Natural killer cell (primary cell): Measurements from ENCODE around the gene LCNL1. TPM values are rescaled to one million over a fixed set of nuclear protein-coding genes. Genes with fewer than 3 reads are reported as not detected.
"Not testable (repeated sequence)": the region's sequence is repeated elsewhere in the genome, so short reads cannot be mapped to it uniquely, and the experiment has no call there.

Experiments used
- ATAC-seq, 3 donors: fragments of 150-1000 bp in 2 of 3; fragments of 200-7000 bp in 1 of 3; cut with Tn5 transposase; 1 replicate in 1 of 3; 2 replicates in 2 of 3; pipeline ENCODE4 v1.10.0; 2021; ENCODE audit warnings: mild to moderate bottlenecking in 2 of 3, moderate library complexity in 2 of 3
- DNase-seq, 2 donors: peaks; one replicate each; pipeline versions ENCODE4 v3.0.0 to v3.0.0-alpha.2; 2013 to 2021; ENCODE audit warnings: mixed read lengths in 1 of 2
- H3K27ac ChIP-seq: one replicate; pipeline ENCODE4 v1.5.1; 2013; ENCODE audit warnings: mild to moderate bottlenecking, low read length
- H3K27me3 ChIP-seq: one replicate; pipeline ENCODE4 v1.6.1; 2013; ENCODE audit warnings: low read length; ENCODE audit not compliant: control insufficient read depth, insufficient read depth
- H3K36me3 ChIP-seq: one replicate; pipeline ENCODE4 v1.6.1; 2013; ENCODE audit warnings: low read length; ENCODE audit not compliant: control insufficient read depth, insufficient read depth
- H3K4me1 ChIP-seq: one replicate; pipeline ENCODE4 v1.6.1; 2013; ENCODE audit warnings: low read length; ENCODE audit not compliant: control insufficient read depth, insufficient read depth
- H3K4me3 ChIP-seq: one replicate; pipeline ENCODE4 v1.5.1; 2013; ENCODE audit warnings: low read length
- H3K9me3 ChIP-seq: one replicate; pipeline ENCODE4 v1.6.1; 2013; ENCODE audit warnings: low read length; ENCODE audit not compliant: control insufficient read depth, insufficient read depth
- H3K27ac Mint-ChIP-seq, 2 donors: one replicate each; pipeline ENCODE4 v1.8.0; 2022; ENCODE audit warnings: mild to moderate bottlenecking in 2 of 2, mixed read lengths in 2 of 2, moderate library complexity in 1 of 2
- H3K27me3 Mint-ChIP-seq, 2 donors: one replicate each; pipeline ENCODE4 v1.8.0; 2022; ENCODE audit warnings: low read depth in 2 of 2, mixed read lengths in 2 of 2
- H3K36me3 Mint-ChIP-seq: one replicate; pipeline ENCODE4 v1.8.0; 2022; ENCODE audit warnings: mixed read lengths
- H3K4me1 Mint-ChIP-seq, 2 donors: one replicate each; pipeline ENCODE4 v1.8.0; 2022; ENCODE audit warnings: mixed read lengths in 2 of 2
- H3K4me3 Mint-ChIP-seq: one replicate; pipeline ENCODE4 v1.8.0; 2022; ENCODE audit warnings: mild to moderate bottlenecking, moderate library complexity, mixed read lengths
- H3K9me3 Mint-ChIP-seq, 2 donors: one replicate each; pipeline ENCODE4 v1.8.0; 2022; ENCODE audit warnings: mixed read lengths in 2 of 2
- whole genome bisulfite sequencing: methylation state at CpG from one replicate; pipeline ENCODE4 v1.1.7; 2013; ENCODE audit warnings: missing lambda C conversion rate; ENCODE audit not compliant: insufficient coverage; 5-methylcytosine and 5-hydroxymethylcytosine counted together
- intact Hi-C: fragments of 100-400 bp; cut with micrococcal nuclease; formaldehyde crosslinking; loops from one replicate; pipeline ENCODE4 v1.14.2; 2022
- total RNA-seq, 4 donors: library from RNA; stranded (reverse); fragments of 120-200 nt in 1 of 4; gene quantifications; one replicate each; pipeline versions ENCODE4 v1.2.3 to v1.2.4, GENCODE V29; 2013 to 2022
- TF ChIP-seq, protein P1 (sequence below): fragments of 200-600 bp; IDR thresholded peaks from one replicate; pipeline ENCODE4 v1.8.0; 2022; ENCODE audit warnings: antibody characterized with exemption

Gene LCNL1
- total RNA-seq, 3 donors from 2014 or later (not counting 1 experiment from before 2014, with no cell fraction given) = 4.9 to 8.4 (median 8.2) TPM

- WGBS = 53% methylated on average over 9 of the region's 10 CpGs
- H3K36me3 Mint-ChIP-seq = no peaks in the 10 kb centered on the region
- peak; percentile 11 to 71 (median 46) for ATAC-seq
- DNase-seq = peak in 1 of 2 donors; percentile 56
- TF ChIP-seq, protein P1, sequence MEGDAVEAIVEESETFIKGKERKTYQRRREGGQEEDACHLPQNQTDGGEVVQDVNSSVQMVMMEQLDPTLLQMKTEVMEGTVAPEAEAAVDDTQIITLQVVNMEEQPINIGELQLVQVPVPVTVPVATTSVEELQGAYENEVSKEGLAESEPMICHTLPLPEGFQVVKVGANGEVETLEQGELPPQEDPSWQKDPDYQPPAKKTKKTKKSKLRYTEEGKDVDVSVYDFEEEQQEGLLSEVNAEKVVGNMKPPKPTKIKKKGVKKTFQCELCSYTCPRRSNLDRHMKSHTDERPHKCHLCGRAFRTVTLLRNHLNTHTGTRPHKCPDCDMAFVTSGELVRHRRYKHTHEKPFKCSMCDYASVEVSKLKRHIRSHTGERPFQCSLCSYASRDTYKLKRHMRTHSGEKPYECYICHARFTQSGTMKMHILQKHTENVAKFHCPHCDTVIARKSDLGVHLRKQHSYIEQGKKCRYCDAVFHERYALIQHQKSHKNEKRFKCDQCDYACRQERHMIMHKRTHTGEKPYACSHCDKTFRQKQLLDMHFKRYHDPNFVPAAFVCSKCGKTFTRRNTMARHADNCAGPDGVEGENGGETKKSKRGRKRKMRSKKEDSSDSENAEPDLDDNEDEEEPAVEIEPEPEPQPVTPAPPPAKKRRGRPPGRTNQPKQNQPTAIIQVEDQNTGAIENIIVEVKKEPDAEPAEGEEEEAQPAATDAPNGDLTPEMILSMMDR = no peak
- peaks cover 74% of the 10 kb centered on the region for H3K4me1 ChIP-seq
- no peaks in the 10 kb centered on the region for H3K9me3 Mint-ChIP-seq
- H3K27ac Mint-ChIP-seq = peak overlapping the region; percentile 45 to 77
- H3K4me3 Mint-ChIP-seq = peak overlapping the region; percentile 85
- intact Hi-C loops = no loop called here
- no peaks in the 10 kb centered on the region for H3K36me3 ChIP-seq
- H3K4me1 Mint-ChIP-seq = peaks cover 35 to 62% of the 10 kb centered on the region in 2 donors
- H3K4me3 ChIP-seq = no peak overlapping the region
- H3K27ac ChIP-seq = peak overlapping the region; percentile 1
- H3K9me3 ChIP-seq = no peaks in the 10 kb centered on the region
- no peaks in the 10 kb centered on the region for H3K27me3 Mint-ChIP-seq
- no peaks in the 10 kb centered on the region for H3K27me3 ChIP-seq
These were observed 50.1 kb downstream of the LCNL1 start for GRCh38 chr9:137032858-137033257.

DNA sequence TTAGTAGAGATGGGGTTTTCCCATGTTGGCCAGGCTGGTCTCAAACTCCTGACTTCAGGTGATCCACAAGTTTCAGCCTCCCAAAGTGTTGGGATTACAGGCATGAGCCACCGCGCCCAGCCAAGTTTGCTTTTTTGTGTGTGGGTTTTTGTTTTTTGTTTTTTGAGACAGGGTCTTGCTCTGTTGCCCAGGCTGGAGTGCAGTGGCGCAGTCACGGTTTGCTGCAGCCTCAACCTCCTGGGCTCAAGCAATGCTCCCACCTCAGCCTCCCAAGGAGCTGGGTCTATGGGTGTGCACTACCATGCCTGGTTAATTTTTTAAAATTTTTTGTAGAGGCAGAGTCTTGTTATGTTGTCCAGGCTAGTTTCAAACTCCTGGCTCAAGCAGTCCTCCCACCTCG lies 50.7 kb downstream of the LCNL1 start:
- H3K27ac ChIP-seq, H3K27me3 ChIP-seq, H3K9me3 Mint-ChIP-seq, ATAC-seq, H3K36me3 Mint-ChIP-seq, H3K36me3 ChIP-seq, H3K9me3 ChIP-seq, H3K27me3 Mint-ChIP-seq, DNase-seq, intact Hi-C loops: not testable (repeated sequence)
- Histone ChIP-seq H3K4me3 (peak overlapping the region; percentile 16), H3K4me1 (peaks cover 73% of the 10 kb centered on the region)
- Mint-ChIP-seq H3K4me1 (peaks cover 35 to 62% of the 10 kb centered on the region in 2 donors), H3K4me3 (peak overlapping the region; percentile 85), H3K27ac (peak overlapping the region; percentile 45 to 77)
- 79% methylated on average over 5 of the region's 5 CpGs for WGBS

- peak in 1 of 2 donors; percentile 28 for DNase-seq
- H3K36me3 Mint-ChIP-seq = no peaks in the 10 kb centered on the region
- H3K9me3 Mint-ChIP-seq = no peaks in the 10 kb centered on the region
- H3K9me3 ChIP-seq = no peaks in the 10 kb centered on the region
- WGBS = 7% methylated on average over 12 of the region's 15 CpGs
- no peak for ATAC-seq
- intact Hi-C loops = loop anchor here (2.0 kb wide), 3 partner anchors 35 to 191 kb away; partner anchors contain the start of gene AJM1
- H3K4me1 Mint-ChIP-seq = peaks cover 35 to 55% of the 10 kb centered on the region in 2 donors
- peak overlapping the region; percentile 85 for H3K4me3 Mint-ChIP-seq
- H3K27me3 Mint-ChIP-seq = no peaks in the 10 kb centered on the region
- peak overlapping the region; percentile 69 for H3K27ac ChIP-seq
- peak overlapping the region; percentile 16 for H3K4me3 ChIP-seq
- H3K27me3 ChIP-seq = no peaks in the 10 kb centered on the region
- H3K36me3 ChIP-seq = no peaks in the 10 kb centered on the region
- peaks cover 66% of the 10 kb centered on the region for H3K4me1 ChIP-seq
- H3K27ac Mint-ChIP-seq = peak overlapping the region; percentile 76 to 83
- TF ChIP-seq, protein P1 = no peak
These were observed 51.4 kb downstream of the LCNL1 start for GRCh38 chr9:137034039-137034708.

DNA sequence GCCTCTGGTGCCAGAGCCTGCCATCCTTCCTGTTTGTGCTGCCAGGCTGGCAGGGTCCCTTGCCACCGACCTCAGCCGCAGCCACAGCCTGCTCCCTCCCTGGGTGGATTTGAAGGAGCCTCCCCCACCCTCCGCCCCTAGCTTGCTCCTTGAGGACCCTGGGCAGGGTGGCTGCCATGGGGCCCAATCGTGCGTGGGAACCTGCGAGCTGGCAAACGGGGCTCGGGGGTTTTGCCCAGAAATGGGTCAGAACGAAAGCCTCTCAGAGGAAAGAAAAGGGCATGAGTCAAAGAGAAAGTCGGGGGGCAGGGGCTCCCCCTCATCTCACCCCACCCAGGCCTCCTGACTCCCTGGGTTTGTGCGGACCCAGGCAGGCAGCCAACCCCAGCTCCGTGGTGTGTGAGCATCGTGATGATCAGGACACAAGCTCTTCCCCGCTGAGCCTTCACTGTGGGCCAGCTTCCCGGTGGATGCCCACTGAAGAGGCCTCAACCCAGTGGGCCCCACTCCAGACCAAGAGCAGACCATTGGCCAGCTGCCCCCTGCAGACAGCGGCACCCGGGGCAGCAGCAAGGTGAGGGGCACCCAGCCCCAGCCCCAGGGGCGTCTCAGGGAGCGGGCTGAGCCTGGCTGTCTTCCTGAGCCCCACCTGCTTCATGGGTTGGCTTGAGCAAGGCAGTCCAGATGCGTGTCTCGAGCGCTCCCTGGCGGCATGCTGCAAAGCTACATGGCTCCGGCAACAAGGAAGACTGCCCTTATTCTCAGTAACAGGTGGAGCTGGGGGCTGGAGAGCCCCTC lies 52.1 kb downstream of the LCNL1 start:
- peak overlapping the region; percentile 81 for H3K4me3 Mint-ChIP-seq
- no peaks in the 10 kb centered on the region for H3K9me3 Mint-ChIP-seq
- ATAC-seq (peak; percentile 76 to 84 (median 81)), DNase-seq (peak; percentile 83 to 96)
- H3K4me3 ChIP-seq = peak overlapping the region; percentile 9
- peaks cover 29 to 48% of the 10 kb centered on the region in 2 donors for H3K4me1 Mint-ChIP-seq
- H3K36me3 Mint-ChIP-seq = no peaks in the 10 kb centered on the region
- H3K27me3 ChIP-seq = no peaks in the 10 kb centered on the region
- peak overlapping the region; percentile 69 for H3K27ac ChIP-seq
- intact Hi-C loops = loop anchor here (1.0 to 2.0 kb wide), 4 partner anchors 36 to 247 kb away; partner anchors contain the start of gene AJM1
- H3K27me3 Mint-ChIP-seq = no peaks in the 10 kb centered on the region
- H3K9me3 ChIP-seq = no peaks in the 10 kb centered on the region
- peak overlapping the region; percentile 76 to 83 for H3K27ac Mint-ChIP-seq
- under 1% methylated on average over 24 of the region's 24 CpGs for WGBS
- H3K4me1 ChIP-seq = peaks cover 59% of the 10 kb centered on the region
- H3K36me3 ChIP-seq = no peaks in the 10 kb centered on the region
- TF ChIP-seq, protein P1 = peak; percentile 94
